ENCODE data around the gene WBP11. TPM values are rescaled to one million over a fixed set of nuclear protein-coding genes. Genes with fewer than 3 reads are reported as not detected.

WBP11 gene
- total RNA-seq, 1 donor from 2014 or later, result 53.5 TPM

DNA sequence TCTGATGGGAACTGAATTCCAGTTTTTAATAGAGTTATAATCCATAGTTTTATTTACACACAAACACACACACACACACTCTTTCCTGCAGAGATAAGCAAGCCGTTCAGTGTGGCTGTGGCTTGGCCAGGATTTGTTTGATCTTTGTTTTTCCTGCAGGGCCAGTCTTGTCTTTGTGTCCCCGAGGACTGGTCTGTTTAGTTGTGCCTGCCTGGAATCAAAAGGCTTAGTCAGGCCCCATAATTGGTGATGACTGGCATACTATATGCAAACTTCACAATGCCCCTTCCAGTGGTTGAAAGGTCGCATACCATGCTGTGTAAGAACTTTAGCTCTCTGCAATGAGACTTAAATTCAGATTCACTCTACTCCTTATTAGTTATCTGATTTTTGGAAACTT is 26.0 kb downstream of the WBP11 start:
- H3K4me2 ChIP-seq, result no peak overlapping the region
- Mint-ChIP-seq H3K36me3 (no peaks in the 10 kb centered on the region), H3K27me3 (ENCODE audit: insufficient read depth, low read depth) (peaks cover 10% of the 10 kb centered on the region), H3K4me3 (no peak overlapping the region), H3K9me3 (peaks cover 4% of the 10 kb centered on the region), H3K27ac (no peak overlapping the region), H3K4me1 (peaks cover 33% of the 10 kb centered on the region)
- no peak overlapping the region for H3K4me3 ChIP-seq
- H3K36me3 ChIP-seq, result no peaks in the 10 kb centered on the region
- H3K9ac ChIP-seq, result no peak overlapping the region
- no peak overlapping the region for H2AFZ ChIP-seq (replicated peaks)
- peaks cover 8% of the 10 kb centered on the region for H4K20me1 ChIP-seq (ENCODE audit: low read depth)
- no peak overlapping the region for H3K27ac ChIP-seq
- H3K4me1 ChIP-seq, result peaks cover 11% of the 10 kb centered on the region
- H3K79me2 ChIP-seq (ENCODE audit: low read depth), result no peaks in the 10 kb centered on the region
- H3F3A ChIP-seq (ENCODE audit: low read depth), result peaks cover 20% of the 10 kb centered on the region
- peak; percentile 48 for DNase-seq (ENCODE audit: low spot score)
- H3K27me3 ChIP-seq, result peaks cover 9% of the 10 kb centered on the region
- H3K9me3 ChIP-seq (ENCODE audit: low read depth), result no peaks in the 10 kb centered on the region
- TF ChIP-seq, protein P1, sequence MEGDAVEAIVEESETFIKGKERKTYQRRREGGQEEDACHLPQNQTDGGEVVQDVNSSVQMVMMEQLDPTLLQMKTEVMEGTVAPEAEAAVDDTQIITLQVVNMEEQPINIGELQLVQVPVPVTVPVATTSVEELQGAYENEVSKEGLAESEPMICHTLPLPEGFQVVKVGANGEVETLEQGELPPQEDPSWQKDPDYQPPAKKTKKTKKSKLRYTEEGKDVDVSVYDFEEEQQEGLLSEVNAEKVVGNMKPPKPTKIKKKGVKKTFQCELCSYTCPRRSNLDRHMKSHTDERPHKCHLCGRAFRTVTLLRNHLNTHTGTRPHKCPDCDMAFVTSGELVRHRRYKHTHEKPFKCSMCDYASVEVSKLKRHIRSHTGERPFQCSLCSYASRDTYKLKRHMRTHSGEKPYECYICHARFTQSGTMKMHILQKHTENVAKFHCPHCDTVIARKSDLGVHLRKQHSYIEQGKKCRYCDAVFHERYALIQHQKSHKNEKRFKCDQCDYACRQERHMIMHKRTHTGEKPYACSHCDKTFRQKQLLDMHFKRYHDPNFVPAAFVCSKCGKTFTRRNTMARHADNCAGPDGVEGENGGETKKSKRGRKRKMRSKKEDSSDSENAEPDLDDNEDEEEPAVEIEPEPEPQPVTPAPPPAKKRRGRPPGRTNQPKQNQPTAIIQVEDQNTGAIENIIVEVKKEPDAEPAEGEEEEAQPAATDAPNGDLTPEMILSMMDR (IDR thresholded peaks at IDR 0.05), result no peak
- TF ChIP-seq EZH2phosphoT487 (IDR thresholded peaks at IDR 0.05), result no peak
- TF ChIP-seq EZH2 (IDR thresholded peaks at IDR 0.05), result no peak

DNA sequence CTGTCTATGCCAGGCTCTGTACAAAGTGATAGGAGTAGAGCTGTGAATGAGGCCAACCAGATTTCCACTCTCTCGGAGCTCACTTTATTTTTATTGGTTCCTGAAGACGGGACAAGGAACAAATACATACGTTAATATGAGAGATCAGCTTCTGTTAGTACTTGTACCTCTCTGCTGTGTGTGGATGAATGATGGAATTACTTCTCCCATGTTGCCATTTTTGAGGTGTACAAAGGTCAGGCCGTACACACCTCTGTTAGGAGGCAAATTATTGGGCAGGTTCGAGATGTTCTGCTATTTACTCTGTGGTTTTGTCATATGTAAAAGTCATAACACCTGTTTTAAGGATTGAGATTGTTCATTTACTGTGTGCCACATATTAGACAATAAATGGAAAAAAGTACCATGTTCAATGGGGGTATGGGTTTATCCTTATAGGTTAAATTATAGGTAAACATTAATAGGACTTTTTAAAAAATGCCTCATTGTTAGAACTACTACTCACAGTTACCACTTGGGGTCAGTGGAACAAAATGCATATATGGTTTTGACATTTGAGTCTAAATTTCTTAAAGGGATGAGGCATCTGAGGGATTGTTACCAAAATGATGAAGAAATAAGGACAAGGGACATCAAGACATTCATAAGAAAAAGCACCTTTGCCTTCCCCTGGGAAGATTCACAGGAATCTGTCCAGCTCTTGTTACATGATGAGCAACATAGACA is 26.9 kb downstream of the WBP11 start:
- H3K36me3 Mint-ChIP-seq, result no peaks in the 10 kb centered on the region
- Histone ChIP-seq H3K9me3 (ENCODE audit: low read depth) (no peaks in the 10 kb centered on the region), H4K20me1 (ENCODE audit: low read depth) (peaks cover 8% of the 10 kb centered on the region), H3K9ac (no peak overlapping the region), H3K4me2 (peak overlapping the region; percentile 88), H3K4me3 (no peak overlapping the region), H2AFZ (replicated peaks) (no peak overlapping the region), H3K27ac (no peak overlapping the region), H3K36me3 (no peaks in the 10 kb centered on the region), H3K4me1 (peaks cover 18% of the 10 kb centered on the region), H3F3A (ENCODE audit: low read depth) (peaks cover 28% of the 10 kb centered on the region), H3K27me3 (peaks cover 9% of the 10 kb centered on the region), H3K79me2 (ENCODE audit: low read depth) (no peaks in the 10 kb centered on the region)
- H3K27ac Mint-ChIP-seq, result peak overlapping the region; percentile 21
- peak overlapping the region; percentile 8 for H3K4me3 Mint-ChIP-seq
- no peak for DNase-seq (ENCODE audit: low spot score)
- peaks cover 14% of the 10 kb centered on the region for H3K27me3 Mint-ChIP-seq (ENCODE audit: insufficient read depth, low read depth)
- H3K4me1 Mint-ChIP-seq, result peaks cover 40% of the 10 kb centered on the region
- TF ChIP-seq, protein P1 (IDR thresholded peaks at IDR 0.05), result peak; percentile 16
- no peak for TF ChIP-seq EZH2 (IDR thresholded peaks at IDR 0.05)
- H3K9me3 Mint-ChIP-seq, result peaks cover 4% of the 10 kb centered on the region

DNA sequence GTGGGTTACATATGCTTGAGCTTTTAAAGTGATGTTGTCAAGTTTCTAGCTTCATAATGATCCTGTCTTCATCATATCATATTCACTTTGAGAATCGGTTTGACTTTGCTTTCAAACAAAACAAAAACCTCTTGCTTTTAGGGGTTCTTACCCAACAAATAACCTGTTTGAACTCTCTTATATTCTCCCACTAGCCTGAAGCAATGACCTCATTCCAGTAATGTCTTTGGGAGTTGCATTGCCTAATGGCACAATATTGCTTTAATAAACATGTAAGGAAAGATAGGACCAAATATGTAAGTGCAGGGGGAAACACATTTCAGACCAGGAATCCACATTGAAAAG is 27.7 kb downstream of the WBP11 start:
- Histone ChIP-seq H3F3A (ENCODE audit: low read depth) (peaks cover 36% of the 10 kb centered on the region), H3K27me3 (peaks cover 9% of the 10 kb centered on the region), H3K9ac (no peak overlapping the region), H2AFZ (replicated peaks) (no peak overlapping the region), H3K27ac (no peak overlapping the region), H4K20me1 (ENCODE audit: low read depth) (peaks cover 8% of the 10 kb centered on the region), H3K79me2 (ENCODE audit: low read depth) (peaks cover 3% of the 10 kb centered on the region), H3K4me2 (peak overlapping the region; percentile 88), H3K9me3 (ENCODE audit: low read depth) (no peaks in the 10 kb centered on the region), H3K4me1 (peaks cover 18% of the 10 kb centered on the region), H3K36me3 (no peaks in the 10 kb centered on the region), H3K4me3 (peak overlapping the region; percentile 88)
- H3K27me3 Mint-ChIP-seq (ENCODE audit: insufficient read depth, low read depth), result peaks cover 22% of the 10 kb centered on the region
- no peak overlapping the region for H3K27ac Mint-ChIP-seq
- H3K36me3 Mint-ChIP-seq, result no peaks in the 10 kb centered on the region
- peak overlapping the region; percentile 99 for H3K4me3 Mint-ChIP-seq
- no peak for DNase-seq (ENCODE audit: low spot score)
- peaks cover 7% of the 10 kb centered on the region for H3K9me3 Mint-ChIP-seq
- TF ChIP-seq, protein P1 (IDR thresholded peaks at IDR 0.05), result no peak
- TF ChIP-seq EZH2 (IDR thresholded peaks at IDR 0.05), result no peak
- peaks cover 44% of the 10 kb centered on the region for H3K4me1 Mint-ChIP-seq

All from neural progenitor cell (in vitro differentiated cells).